ENCODE measurements around the gene CHTF8. TPM values are rescaled to one million over a fixed set of nuclear protein-coding genes. Genes with fewer than 3 reads are reported as not detected.

The CHTF8 gene
- polyA plus RNA-seq, 1 experiment = 161 TPM

DNA sequence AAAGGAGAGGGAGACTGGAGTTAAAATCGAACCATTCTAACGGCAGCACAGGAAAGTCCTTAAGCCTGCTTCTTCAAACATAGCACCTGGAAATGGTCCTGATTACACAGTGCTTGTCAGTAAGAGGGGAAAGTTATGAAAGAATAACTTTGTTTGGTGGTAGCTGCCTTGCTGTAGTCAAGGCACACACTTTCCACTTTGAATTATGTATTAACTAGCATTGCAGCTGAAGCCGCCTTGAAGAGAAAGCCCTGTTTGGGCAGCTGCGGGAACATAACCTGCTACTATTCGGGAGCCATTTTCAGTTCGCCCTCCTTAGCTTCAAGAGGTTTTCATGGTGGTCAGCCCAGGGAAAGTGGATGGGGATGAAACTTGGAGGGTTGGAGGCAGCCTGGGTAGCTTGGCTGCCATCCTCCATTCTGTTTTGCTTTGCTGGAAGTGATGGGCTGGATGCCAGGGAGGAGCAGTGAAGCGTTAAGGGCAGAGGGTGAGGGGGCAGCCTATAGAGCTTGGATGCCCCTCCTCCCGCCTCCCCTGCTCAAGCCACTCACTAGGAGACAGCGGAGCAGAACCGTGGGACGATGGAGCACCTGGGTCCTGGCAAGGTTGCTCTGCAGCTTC lies 32.2 kb downstream of the CHTF8 start:
- TF ChIP-seq, protein P1, sequence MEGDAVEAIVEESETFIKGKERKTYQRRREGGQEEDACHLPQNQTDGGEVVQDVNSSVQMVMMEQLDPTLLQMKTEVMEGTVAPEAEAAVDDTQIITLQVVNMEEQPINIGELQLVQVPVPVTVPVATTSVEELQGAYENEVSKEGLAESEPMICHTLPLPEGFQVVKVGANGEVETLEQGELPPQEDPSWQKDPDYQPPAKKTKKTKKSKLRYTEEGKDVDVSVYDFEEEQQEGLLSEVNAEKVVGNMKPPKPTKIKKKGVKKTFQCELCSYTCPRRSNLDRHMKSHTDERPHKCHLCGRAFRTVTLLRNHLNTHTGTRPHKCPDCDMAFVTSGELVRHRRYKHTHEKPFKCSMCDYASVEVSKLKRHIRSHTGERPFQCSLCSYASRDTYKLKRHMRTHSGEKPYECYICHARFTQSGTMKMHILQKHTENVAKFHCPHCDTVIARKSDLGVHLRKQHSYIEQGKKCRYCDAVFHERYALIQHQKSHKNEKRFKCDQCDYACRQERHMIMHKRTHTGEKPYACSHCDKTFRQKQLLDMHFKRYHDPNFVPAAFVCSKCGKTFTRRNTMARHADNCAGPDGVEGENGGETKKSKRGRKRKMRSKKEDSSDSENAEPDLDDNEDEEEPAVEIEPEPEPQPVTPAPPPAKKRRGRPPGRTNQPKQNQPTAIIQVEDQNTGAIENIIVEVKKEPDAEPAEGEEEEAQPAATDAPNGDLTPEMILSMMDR (IDR thresholded peaks at IDR 0.05; ENCODE audit: insufficient read depth, low read depth, low read length) = no peak
- CTCF ChIA-PET = interaction anchor here (1.0 to 1.4 kb wide), 2 partner anchors 12 to 27 kb away, joined by 3 to 4 read pairs; no protein-coding TSS in a partner anchor
- Histone ChIP-seq H3K36me3 (ENCODE audit: control insufficient read depth, insufficient read depth, low read length) (no peaks in the 10 kb centered on the region), H3K27me3 (ENCODE audit: control insufficient read depth, insufficient read depth, low read length) (no peaks in the 10 kb centered on the region), H3K4me3 (ENCODE audit: low read depth, low read length) (no peak overlapping the region)
- no peak for DNase-seq (ENCODE audit: low read depth)
- POLR2A ChIA-PET = no interaction called here

DNA sequence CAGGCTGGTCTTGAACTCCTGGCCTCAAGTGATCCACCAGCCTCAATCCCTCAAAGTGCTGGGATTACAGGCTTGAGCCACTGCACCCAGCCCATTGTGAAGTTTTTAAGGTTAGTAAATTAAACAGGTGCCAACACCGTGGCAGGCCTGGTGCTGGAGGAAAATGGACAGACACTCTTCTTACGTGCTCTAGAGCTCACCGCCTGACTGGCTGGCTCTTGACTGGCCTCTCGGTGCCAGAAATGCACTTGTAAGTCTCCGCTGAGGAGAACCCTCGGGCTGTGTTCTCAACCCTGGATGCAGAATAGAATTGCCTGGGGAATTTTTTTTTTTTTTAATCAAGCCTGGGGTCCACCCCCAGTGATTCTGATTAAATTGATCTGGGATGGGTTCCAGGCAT lies 37.2 kb downstream of the CHTF8 start:
- DNase-seq (ENCODE audit: low read depth) = no peak
- H3K27me3 ChIP-seq (ENCODE audit: control insufficient read depth, insufficient read depth, low read length) = no peaks in the 10 kb centered on the region
- no peaks in the 10 kb centered on the region for H3K36me3 ChIP-seq (ENCODE audit: control insufficient read depth, insufficient read depth, low read length)
- H3K4me3 ChIP-seq (ENCODE audit: low read depth, low read length) = no peak overlapping the region
- POLR2A ChIA-PET = no interaction called here
- TF ChIP-seq, protein P1 (IDR thresholded peaks at IDR 0.05; ENCODE audit: insufficient read depth, low read depth, low read length) = no peak
- CTCF ChIA-PET = interaction anchor here (0.7 to 1.5 kb wide), 2 partner anchors 38 to 192 kb away, joined by 3 read pairs; no protein-coding TSS in a partner anchor

DNA sequence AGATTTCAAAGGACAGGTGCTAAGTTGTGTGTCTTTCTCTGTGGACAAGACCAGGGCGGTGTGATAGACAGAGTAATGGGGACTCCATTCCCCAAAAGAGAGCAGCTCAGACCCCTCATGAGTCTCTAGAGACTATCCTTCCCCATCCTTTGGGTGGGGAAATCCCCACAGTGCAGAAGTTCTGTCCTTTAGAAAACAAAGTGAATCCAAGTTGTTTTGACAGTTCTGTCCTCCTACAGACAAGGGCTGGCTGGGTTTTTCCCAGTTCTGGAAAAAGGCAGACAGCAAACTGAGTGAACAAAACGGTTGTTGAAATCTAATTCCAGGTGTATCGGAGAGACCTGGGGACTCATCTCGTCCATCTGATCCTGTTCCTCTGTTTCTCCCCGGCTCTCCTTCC lies 37.9 kb downstream of the CHTF8 start:
- TF ChIP-seq, protein P1 (IDR thresholded peaks at IDR 0.05; ENCODE audit: insufficient read depth, low read depth, low read length) = no peak
- no peaks in the 10 kb centered on the region for H3K36me3 ChIP-seq (ENCODE audit: control insufficient read depth, insufficient read depth, low read length)
- no peak overlapping the region for H3K4me3 ChIP-seq (ENCODE audit: low read depth, low read length)
- no peaks in the 10 kb centered on the region for H3K27me3 ChIP-seq (ENCODE audit: control insufficient read depth, insufficient read depth, low read length)
- ChIA-PET POLR2A (no interaction called here), CTCF (interaction anchor here (0.9 to 1.5 kb wide), 3 partner anchors 19 to 211 kb away, joined by 3 read pairs; no protein-coding TSS in a partner anchor)
- DNase-seq (ENCODE audit: low read depth) = no peak

DNA sequence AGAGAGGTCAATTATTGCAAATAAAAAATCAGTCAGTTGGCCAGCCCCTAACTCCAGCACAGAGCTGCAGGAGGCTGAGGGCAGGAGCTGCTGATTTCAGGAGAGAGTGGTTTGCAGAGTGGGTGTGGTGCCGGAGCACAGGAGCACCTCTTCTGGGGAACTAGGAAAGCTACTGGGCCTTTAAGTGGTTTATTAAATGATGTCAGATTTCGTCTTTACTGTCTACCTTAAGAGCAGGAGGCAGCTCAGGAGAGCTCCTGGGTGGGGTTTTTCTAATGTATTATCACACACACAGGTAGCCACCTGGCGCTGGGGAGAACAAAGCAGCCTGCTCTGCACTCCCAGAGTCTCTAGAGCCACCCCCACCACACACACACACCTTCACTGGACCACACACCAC lies 38.4 kb downstream of the CHTF8 start:
- TF ChIP-seq, protein P1 (IDR thresholded peaks at IDR 0.05; ENCODE audit: insufficient read depth, low read depth, low read length) = no peak
- POLR2A ChIA-PET = no interaction called here

DNA sequence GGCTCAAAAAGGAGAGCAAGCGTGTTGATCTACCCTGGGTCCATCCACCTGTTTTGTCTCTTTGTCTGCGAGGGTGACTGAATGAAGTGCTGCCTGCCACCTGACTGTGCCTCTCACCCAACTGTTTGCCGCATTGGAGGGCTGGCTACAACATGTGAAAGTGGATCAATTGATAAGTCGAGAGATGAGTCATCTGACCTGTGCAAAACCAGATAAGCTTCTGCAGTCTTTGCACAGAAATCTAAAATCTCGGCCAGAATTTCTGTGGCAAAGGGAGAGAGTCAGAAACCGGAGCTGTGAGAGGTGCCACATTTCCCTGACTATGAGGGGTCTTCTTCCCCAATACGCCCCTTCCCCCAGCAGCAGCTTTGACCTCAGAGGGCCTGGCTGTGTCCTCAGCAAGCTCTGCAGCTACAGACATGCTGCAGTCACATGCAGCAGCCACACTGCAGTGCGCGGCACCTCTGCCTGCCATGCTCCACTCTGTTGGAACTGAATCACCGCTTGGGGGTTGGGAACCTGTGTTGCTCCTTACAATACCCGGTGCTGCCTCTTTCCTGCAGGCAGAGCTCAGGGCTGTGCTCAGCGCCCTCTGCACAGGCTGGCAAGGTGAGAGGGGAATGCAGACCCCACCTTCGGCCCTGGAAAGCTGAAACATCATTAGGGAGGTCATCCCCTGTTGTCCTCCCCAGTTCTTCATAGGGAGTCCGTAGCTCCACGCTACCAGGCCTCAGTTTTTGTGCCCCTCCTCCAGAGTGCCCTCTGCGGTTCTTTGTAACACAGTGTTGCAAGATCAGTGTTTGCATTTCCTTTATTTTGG lies 43.1 kb downstream of the CHTF8 start:
- Histone ChIP-seq H3K4me3 (ENCODE audit: low read depth, low read length) (no peak overlapping the region), H3K27me3 (ENCODE audit: control insufficient read depth, insufficient read depth, low read length) (no peaks in the 10 kb centered on the region), H3K36me3 (ENCODE audit: control insufficient read depth, insufficient read depth, low read length) (no peaks in the 10 kb centered on the region)
- no peak for DNase-seq (ENCODE audit: low read depth)
- TF ChIP-seq, protein P1 (IDR thresholded peaks at IDR 0.05; ENCODE audit: insufficient read depth, low read depth, low read length) = no peak
- CTCF ChIA-PET = interaction anchor here (0.5 to 1.5 kb wide), 3 partner anchors 35 to 222 kb away, joined by 3 read pairs; no protein-coding TSS in a partner anchor
- POLR2A ChIA-PET = interaction anchor here (0.5 kb wide), 1 partner anchor 142 kb away, joined by 10 read pairs; no protein-coding TSS in a partner anchor

More for the DNA sequence above, 38.4 kb downstream of the CHTF8 start:
- no peak for DNase-seq (ENCODE audit: low read depth)
- Histone ChIP-seq H3K27me3 (ENCODE audit: control insufficient read depth, insufficient read depth, low read length) (no peaks in the 10 kb centered on the region), H3K4me3 (ENCODE audit: low read depth, low read length) (no peak overlapping the region), H3K36me3 (ENCODE audit: control insufficient read depth, insufficient read depth, low read length) (no peaks in the 10 kb centered on the region)
- CTCF ChIA-PET = interaction anchor here (0.9 to 1.5 kb wide), 3 partner anchors 19 to 210 kb away, joined by 3 read pairs; no protein-coding TSS in a partner anchor

Data from BJ (cell line).